ENCODE data around the gene GRK6.

The GRK6 gene

DNA sequence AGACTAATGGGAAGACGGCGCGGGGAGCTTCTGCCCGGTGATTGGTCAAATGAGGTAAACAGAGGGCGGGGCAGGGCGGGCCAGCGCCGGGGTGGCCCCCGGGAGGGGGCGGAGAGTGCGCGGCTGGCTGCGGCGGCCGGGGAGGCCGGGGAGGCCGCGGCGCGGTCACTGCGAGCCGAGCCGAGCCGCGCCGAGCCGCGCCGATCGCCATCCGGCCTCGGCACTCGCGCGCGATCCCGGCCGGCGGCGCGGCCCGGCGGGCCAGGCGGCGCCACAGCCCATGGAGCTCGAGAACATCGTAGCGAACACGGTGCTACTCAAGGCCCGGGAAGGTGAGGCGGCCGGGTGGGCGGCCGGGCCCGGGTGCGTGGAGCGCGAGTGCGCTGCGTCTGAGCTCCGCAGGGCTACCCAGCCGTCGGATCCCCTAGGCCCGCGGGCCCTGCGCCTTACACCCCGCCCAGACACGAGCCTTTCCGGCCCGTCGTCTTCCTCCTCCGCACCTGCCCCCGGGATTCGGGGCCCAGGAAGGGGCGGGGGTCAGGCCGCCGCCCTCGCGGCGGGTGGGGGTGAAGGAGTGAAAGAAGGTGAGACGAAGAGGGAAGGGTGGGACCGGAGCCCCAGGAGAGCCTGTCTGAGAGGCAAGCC lies at the start of gene GRK6:
Gene GRK6, plus strand, starts transcription at position 111 of the 645 bp plus-strand sequence. Its CDS starts 170 bp downstream, at position 281.
- no peak for DNase-seq

DNA sequence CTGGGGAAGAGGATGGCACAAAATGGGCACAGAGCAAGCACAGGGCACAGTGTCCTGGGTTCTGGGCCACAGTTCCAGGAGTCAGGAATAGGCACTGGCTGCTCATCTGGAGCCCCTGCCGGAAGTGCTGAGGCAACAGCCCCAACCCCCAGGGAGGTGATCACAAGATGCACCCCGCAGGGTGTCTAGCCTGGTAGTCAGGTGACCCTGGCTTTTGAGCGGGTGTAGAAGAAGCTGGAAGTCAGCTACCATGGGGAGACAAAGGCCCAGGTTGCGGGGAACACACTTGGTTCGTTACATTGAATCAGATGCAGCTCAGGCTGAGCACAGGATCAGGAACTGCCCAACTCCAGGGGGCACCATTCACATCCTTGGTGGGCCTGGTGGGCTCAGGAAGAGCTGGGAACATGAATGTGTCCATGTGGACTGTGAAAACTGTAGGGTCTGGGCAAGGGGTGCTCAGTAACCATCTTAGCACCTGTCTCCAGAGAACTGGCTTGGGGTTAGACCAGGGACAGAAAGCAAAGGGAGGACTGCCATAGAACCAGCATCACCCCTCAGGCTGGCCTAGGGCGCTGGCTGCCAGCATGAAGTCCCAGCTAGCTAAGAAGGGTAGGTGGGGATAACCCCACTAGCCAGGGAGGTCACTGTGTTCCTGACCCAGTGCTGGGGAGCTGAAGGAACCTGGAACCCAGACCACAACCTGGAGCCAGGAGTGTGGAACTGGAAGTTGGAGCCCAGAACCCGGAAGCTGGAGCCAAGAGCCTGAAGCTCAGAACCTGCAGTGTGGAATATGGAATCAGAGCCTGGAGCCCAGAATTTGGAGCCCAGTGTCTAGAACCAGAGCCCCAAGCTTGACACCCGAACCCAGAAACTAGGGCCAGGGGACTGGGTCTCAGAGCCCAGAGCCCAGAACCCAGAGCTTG lies 48.4 kb upstream of the GRK6 start:
- no peak for DNase-seq

DNA sequence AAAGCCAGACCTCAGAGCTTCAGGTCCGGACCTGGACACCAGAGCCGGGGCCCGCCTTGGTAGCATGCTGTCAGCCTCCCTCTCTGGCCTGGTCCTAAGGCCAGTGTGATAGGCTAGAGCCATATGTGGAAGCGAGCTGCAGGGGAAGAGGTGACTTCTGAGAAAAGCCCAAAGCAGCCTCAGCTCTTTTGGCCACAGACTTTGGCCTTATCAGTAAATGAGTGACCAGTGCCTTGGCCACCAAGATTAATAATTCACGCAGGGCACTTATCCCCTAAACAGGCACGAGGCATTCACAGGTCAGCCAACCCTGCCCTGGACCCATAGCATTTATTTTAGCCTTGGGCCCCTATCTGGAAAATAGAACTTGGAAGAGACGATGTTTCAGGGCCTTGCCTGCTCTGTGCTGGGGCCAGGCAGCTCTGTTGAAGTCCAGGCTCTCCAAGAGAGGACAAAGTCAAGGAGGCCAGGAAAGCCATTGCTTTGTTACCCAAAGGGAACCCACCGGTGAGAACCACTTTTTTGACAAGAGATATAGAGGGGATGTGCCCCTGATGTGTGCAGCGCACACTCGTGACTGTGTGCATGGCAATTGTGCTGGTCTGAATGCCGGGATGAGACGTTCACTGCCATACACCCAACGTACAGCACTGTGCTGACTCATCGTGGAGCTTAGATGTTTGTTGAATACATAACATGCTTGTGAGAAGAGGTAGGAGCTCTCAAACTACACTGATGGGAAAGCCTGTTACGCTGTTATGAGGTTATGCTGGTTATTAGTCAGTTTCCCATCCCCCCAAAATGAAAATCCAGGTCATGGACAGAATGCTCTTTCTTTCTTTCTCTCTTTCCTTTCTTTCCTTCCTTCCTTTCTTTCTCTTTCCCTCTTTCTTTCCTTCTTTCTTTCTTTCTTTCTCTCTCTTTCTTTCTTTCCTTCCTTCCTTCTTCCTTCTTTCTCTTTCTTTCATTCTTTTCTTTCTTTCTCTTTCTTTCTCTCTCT lies 47.3 kb upstream of the GRK6 start:
- peak; percentile 46 for DNase-seq

DNA sequence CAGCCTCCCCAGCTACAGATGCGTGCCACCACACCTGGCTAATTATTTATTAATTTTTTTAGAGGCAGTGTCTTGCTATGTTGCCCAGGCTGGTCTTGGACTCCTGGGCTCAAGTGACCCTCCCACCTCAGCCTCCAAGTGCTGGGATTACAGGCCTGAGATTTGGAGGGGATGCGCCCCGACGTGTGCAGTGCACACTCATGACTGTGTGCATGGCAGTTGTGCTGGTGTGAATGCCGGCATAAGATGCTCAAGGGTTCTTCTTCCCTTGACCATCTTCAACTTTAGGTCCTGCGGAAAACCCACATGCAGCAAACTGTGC lies 45.7 kb upstream of the GRK6 start:
- DNase-seq: no peak

DNA sequence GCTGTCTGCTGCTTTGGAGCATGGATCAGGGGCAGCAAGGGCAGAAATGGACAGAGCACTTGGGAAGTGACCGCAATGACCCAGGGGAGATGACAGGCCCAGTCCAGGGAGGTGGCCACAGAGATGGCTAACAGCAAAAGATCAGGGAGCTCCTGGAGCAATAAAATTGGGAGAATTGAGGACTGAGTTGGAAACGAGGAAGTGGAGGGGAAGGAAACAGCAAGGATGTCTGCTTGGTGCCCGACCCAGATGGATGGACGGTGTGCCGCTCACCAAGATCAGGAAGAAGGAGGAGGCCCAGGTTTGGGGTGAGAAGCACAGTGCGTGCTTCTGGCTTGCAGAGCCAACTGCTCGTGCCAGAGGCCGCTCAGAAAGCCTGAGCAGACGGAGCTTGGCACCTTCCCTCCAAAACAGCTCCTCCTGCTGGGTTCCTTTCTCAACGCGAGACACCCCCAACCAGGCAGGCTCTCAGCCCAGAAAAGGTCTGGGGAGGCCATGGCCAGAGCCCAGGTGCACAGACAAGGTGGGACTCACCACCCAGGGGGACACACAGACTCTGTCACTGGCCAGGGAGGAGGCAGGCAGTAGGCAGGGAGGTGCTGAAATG lies 44.0 kb upstream of the GRK6 start:
- DNase-seq: no peak

DNA sequence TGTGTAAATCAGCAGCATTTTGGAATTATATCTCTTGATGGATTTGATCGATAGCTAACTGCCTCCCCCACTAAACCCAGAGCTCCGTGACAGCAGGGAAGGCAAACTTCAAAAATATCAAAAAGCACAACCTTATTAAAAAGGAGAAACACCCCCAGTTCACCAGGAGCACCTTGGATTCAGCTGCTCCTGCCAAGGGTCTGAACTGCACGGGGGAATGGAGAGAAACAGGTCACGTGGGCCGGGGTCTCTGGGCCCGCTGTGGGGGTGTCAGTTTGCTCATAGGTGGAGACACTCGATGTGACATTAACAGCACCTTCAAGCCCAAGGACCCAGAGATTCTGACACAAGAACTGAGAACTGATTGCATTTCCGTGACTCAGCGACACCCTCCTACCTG lies 43.3 kb upstream of the GRK6 start:
- DNase-seq: no peak

DNA sequence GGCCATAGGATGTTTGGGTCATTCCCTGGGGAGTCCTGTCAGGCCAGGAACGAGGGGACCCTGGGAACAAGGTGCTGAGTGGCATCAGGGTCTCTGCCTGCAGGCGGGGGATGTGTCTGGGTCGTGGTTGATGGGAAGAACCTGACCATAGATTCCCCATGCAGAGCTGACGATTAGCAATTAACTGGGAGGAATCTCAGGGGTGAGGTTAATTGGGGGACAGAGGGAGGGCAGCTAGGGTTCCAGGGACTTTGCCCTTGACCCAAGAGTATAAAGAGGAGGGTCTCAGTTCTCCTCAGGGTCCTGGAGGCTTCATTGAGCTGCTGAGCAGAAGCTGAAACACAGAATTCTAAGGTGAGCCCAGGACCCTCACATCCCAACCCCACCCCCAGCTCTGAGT lies 42.3 kb upstream of the GRK6 start, which contains the start of gene SLC34A1:
Gene SLC34A1, plus strand, starts transcription at position 301 of the 400 bp plus-strand sequence. CDS start 1,308 bp downstream, outside the sequence.
- no peak for DNase-seq

DNA sequence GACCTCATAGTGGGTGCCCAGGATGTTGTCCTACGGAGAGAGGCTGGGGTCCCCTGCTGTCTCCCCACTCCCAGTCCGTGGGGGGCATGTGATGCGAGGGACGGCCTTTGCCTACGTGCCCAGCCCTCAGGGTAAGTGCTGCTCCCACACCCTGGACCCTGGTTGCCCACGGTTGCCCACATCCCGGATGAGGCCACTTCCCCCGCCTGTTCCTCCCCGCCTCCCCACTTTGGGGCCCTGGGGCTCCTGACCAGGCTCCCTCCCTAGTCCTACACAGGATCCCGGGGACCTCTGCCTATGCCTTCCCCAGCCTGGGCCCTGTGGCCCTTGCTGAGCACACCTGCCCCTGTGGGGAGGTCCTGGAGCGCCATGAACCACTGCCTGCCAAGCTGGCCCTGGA lies 40.8 kb upstream of the GRK6 start:
- DNase-seq: no peak

DNA sequence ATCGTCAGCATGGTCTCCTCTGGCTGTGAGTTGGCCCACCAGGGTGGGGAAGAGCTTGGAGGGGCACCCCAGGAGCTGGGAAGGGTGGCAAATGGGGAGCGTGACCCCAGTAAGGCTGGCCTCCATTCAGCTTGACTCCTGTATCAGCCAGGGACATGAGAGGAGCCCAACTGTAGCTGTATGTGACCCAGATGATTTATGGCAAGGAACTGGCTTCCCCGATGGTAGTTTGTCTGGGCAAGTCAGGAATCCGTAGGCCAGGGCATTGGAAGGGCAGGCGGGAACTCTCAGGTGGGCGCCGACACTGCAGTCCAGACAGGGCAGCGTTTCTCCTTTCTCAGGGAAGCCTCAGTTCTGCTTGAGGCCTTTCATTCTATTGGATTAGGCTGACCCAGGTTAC lies 39.9 kb upstream of the GRK6 start:
- DNase-seq: no peak

DNA sequence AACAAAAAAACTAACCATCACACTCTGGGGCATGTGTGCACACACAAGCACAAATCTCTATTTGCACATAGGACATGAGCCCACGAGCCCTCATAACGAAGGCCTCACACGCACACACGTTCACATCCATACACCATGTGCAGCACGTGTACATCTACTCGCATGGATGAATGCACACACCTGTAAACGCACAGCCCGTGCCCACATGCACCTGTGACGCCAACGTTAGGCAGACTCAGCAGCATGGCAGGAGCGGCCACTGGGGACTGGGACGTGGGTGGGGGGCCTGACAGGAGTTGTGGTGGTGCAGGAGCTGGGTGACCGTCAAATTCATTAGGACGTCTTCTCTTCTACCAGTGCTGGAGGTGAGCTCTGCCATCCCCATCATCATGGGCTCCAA lies 39.1 kb upstream of the GRK6 start:
- no peak for DNase-seq

DNA sequence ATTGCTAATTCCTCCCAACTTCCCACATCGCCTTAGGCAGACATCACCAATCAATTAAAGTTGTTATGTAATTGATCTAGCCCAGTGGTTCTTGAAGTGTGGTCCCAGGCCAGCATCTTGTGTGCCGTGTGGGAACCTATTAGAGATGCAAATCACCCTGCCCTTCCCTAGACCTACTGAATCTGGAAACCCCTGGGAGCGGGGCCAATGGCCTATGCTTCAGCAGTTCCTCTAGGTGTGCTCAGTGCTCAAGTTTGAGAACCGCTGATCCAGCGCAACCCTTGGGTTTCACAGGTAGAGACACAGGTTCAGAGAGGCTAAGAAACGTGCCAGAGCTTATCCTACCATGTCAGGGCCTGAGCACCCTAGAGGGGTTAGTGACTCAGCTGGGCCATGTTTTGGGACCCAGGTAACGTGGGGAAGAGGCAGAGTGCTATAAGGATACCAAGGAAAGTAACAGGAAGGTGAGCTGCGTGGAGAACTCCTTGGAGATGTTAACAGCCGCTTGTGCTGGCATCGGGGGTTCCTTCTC lies 37.9 kb upstream of the GRK6 start:
- DNase-seq: no peak

DNA sequence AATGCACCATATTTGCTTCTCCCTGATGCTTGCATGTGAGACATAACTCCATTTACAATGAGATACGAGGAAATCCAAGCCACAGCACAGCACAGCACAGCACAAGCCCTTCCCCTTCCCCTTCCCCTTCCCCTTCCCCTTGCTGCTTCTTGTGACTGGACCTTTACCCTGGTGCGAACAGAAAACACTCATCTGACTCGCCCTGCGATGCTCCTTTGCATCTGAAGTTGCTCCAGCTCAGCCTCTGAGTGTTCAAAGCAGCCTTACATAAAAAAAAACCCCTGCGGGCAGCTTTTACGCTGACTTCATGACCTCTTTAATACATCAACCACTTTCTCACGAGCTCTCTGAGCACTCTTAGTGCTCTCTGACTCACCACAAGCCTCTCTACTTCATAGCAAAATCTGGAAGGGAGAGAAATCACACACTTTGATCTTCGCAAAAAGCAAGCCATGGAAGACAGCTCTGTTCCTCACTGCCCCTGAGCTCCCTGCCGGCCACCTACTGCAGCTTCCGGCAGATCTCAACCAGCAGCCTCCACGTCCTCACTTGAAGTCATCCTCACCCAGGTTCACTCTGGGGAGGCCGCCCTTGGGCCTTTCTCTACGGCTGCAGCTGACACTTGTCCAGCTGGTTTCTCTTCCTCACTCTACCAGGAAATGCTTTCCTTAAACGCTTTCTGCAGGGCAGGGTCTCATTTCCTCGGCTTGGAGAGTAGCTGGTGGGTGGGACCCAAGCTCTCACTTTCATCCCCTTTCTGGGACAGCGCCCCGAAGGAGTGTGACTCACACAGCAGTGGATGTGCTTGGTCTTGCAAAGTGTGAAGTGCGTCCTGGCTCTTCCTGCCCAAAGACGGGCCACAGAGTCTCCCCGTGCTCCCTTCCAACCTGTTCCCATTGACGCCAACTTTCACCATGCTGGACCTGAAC lies 37.0 kb upstream of the GRK6 start:
- DNase-seq: peak; percentile 93

DNA sequence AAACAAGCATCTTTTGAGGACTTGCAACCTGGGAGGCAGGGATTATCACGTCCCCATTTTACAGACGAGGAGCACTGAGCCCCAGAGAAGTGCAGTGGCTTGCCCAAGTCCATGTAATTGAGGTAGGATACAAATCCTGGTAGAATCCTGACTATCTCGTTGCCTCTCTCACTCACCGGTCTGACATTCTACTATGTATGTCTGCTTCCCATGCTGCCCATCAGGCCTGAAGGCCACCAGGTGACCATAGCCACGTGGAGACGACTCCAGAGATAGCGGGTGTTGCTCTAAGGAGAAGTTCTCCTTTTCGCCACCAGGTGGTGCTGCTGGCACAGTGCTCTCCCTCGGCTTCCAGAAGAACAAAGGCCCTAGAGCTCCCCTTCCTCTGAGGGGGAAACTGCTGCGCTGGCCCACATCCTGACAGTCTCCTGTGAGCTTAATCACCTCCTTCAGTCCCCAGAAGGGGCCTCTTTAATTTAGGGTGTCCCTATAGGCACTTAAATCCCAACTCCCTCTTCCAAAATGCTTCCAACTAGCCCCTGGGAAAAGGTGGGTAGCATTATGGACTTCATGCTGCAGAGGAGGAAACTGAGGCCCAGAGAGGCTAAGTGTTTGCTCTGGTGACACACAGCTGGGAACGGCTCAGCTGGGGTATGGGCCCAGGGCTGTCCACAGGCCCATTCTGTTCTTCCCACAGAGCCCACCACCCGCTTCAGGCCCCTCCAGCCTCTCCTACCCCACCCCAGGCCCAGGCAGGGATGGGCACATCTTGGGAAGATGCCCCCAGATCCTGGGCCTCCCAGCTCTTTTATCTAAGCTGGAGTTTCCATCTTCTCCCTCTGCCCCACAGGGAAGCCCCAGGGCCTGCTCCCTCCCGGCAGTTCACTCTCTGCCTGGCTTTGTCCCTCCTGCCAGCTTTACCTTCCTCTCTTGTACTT lies 35.8 kb upstream of the GRK6 start:
- DNase-seq: peak; percentile 86

DNA sequence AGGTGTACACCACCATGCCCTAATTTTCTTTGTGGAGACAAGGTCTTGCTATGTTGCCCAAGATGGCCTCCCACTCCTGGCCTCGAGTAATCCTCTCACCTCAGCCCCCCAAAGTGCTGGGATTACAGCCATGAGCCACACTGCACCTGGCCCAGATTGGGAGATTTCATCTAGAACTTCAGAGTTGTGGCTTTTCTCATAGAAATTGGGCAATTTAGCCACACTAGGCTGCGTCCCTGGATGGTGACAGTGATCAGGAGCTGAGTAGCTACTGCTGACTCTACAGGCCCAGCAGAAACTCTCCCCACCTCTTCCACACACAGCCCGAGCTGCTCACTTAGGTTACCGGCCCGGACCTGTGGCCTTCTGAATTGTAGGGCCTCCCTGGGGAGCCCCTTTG lies 33.7 kb upstream of the GRK6 start:
- no peak for DNase-seq

DNA sequence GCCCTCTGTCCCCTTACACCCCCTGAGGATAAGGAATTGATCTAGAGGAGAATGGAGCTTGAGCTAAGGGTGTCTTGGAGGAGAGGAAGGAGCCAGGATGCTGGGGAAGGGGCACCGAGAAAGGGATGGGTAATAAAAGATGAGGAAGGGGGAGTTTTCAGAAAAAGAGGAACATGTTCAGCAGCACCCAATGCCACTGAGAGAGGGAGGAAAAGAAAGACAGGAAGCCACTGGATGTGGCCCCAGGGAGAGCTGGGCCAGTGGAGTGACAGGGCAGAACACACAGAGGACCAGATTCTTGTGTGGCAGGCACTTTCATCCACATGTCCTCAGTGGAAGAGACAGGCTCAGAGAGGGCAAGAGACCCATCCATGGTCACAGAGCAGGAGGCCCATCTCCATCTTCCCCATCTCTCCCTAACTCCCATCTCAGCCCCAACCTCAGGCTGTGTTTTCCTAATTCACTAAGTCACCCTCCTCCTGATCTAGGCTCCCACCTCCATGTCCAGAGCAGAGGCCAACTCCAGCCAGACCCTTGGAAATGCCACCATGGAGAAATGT lies 33.2 kb upstream of the GRK6 start:
- DNase-seq: peak; percentile 9

DNA sequence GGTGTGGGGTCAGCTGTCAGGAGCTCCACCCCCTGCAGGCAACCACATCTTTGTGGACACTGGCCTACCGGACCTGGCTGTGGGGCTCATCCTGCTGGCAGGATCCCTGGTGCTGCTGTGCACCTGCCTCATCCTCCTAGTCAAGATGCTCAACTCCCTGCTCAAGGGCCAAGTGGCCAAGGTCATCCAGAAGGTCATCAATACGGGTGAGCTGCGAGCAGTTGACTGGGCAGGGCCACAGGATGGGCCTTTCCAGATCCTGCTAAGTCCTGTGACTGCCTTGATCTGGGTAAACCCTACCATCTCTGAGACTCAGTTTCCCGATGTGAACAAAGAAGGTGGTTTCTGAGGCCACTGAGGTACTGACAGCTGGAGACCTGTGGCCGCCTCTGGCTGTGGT lies 32.5 kb upstream of the GRK6 start:
- no peak for DNase-seq

DNA sequence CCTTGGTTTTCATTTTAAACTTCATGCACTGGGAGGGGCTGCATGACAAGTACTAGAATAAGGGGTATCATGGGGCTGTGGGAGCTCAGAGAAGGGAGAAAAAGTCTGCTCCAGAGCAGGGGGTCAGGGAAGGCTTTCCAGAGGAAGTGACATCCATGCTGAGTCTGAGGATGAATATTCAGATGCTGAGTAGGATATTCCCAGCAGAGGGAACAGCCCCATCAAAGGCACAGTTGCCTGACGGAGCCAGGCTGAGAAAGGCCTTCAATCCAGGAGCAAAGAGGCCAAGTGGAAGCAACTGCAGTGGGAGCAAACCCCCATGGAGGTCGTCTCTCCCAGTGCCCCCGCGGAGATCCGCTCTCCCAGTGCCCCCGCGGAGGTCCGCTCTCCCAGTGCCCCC lies 30.4 kb upstream of the GRK6 start:
- DNase-seq: no peak

DNA sequence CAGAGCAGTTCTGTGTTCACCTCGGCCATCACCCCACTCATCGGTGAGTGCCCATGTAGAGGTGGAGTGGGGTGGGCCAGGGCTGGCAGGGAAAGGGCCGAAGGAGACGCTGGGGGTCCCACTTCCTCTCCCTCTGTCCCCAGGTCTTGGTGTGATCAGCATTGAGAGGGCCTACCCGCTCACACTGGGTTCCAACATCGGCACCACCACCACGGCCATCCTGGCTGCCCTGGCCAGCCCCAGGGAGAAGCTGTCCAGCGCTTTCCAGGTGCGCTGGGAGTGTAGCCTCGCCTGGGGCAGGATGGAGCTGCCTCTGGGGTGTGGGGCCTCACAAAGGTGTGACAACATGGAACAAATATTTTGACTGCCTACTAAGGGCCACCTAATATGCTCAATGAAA lies 29.7 kb upstream of the GRK6 start:
- DNase-seq: no peak

DNA sequence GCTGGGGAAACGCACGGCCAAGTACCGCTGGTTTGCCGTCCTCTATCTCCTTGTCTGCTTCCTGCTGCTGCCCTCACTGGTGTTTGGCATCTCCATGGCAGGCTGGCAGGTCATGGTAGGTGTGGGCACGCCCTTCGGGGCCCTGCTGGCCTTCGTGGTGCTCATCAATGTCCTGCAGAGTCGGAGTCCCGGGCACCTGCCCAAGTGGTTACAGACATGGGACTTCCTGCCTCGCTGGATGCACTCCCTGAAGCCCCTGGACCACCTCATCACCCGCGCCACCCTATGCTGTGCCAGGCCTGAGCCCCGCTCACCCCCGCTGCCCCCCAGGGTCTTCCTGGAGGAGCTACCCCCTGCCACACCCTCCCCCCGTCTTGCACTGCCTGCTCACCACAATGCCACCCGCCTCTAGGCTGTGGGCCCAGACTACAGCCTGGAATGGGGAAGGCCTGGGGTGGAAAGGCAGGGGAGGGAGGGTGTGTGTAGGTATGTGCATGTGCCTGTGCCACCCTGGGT lies 28.5 kb upstream of the GRK6 start:
- DNase-seq: no peak
